GM10266 (cell line): ENCODE data around the gene FGF12.
"Not testable (repeated sequence)": the region's sequence is repeated elsewhere in the genome, so short reads cannot be mapped to it uniquely, and the experiment has no call there.

Experiments
- DNase-seq: peaks from one replicate; pipeline ENCODE4 v3.0.0; 2012; ENCODE audit errors: extremely low spot score
- TF ChIP-seq, protein P1 (sequence below): IDR thresholded peaks from 2 replicates; pipeline ENCODE4 v1.5.1; 2012; ENCODE audit warnings: mild to moderate bottlenecking, low read depth; ENCODE audit not compliant: control insufficient read depth, insufficient read depth; ENCODE audit errors: missing control alignments

The FGF12 gene

DNA sequence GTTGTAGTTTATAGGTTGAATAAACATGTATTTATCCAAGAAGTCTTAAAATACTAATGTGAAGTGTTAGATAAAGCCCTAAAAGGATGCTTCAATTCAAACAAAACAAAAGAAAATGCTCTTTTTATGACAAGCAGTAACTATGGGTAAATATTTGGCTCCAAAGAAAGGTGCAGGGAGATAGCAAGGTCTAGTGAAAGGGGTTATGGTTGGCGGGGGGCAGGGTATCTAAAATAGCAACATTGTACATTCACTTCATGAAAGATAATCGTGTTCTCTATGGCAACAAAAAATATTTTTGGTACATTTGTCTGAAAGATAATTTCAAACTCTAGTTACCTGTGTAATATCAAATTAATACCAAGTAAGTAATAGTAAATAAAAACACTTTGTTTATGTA is 149.5 kb downstream of the FGF12 start:
- TF ChIP-seq, protein P1, sequence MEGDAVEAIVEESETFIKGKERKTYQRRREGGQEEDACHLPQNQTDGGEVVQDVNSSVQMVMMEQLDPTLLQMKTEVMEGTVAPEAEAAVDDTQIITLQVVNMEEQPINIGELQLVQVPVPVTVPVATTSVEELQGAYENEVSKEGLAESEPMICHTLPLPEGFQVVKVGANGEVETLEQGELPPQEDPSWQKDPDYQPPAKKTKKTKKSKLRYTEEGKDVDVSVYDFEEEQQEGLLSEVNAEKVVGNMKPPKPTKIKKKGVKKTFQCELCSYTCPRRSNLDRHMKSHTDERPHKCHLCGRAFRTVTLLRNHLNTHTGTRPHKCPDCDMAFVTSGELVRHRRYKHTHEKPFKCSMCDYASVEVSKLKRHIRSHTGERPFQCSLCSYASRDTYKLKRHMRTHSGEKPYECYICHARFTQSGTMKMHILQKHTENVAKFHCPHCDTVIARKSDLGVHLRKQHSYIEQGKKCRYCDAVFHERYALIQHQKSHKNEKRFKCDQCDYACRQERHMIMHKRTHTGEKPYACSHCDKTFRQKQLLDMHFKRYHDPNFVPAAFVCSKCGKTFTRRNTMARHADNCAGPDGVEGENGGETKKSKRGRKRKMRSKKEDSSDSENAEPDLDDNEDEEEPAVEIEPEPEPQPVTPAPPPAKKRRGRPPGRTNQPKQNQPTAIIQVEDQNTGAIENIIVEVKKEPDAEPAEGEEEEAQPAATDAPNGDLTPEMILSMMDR, result no peak
- DNase-seq, result no peak

DNA sequence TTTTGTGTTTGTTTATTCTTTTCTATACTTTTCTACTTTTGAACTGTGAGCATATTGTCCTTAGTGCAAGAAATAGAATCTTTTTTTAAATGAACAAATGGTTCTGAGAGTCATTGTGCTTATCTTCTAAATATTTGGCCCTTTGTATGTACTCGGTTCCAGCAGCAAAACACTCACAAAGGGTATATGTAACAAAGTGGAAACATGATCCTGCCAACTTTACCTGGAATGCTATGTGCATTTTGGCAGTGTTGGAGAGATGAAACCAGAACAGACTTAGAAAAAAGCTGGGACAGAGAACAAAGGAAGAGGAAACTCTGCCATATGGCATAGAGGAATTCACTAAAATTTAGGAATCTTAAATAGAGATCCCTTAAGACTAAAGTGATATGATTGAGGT is 150.1 kb downstream of the FGF12 start:
- TF ChIP-seq, protein P1, result no peak
- no peak for DNase-seq

DNA sequence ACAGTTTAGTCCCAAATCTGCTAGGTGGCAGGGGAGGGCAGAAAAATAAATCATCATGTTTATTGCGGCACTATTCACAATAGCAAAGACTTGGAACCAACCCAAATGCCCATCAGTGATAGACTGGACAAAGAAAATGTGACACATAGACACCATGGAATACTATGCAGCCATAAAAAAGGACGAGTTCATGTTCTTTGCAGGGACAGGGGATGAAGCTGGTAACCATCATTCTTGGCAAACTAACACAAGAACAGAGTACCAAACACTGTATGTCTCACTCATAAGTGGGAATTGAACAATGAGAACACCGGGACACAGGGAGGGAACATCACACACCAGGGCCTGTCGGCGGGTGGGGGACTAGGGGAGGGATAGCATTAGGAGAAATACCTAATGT is 150.6 kb downstream of the FGF12 start:
- not testable (repeated sequence) for DNase-seq

DNA sequence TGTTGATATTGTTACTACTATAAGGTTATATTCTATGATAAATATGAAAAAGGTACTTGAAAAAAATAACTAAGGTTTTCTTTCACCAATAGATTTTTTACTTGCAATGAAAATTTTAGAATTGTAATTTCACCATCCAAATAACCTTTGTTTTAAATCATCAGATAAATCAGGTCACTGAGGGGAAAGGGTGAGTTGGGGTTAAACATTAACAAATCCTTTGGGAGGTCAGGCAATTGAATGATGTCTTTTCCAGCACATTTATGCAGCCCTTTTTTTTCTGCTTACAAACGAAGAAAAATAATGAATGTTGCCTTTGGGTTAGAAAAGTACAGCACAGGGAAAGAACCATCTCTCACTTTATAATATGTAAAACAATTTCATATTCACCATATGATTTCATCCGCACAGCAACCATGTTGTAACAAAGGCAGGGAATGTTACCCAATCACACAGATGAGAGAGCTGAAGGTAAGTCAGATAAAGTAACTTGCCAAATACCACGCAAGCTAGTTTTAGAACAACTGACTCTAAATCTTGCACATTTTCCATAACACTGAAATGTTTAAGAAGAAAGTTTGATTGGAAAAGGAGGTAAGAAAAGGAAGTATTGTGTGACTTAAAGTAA is 151.3 kb downstream of the FGF12 start:
- DNase-seq, result no peak

DNA sequence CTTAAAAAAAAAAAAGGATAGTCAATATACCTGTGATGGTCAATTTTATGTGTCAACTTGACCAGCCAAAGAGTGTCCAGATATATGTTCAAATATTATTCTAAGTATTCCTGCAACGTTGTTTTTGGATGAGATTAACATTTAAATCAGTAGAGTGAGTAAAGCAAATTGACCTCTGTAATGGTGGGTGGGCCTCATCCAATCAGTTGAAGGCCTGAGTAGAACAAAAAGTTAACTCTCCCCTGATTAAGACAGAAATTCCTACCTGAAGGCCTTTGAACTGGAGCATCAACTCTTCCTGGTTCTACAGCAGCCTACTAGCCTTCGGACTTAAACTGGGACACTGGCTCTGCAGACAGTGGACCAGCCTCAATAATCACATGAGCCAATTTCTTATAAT is 154.1 kb downstream of the FGF12 start:
- TF ChIP-seq, protein P1, result no peak
- DNase-seq, result no peak

More for the DNA sequence above, 151.3 kb downstream of the FGF12 start:
- TF ChIP-seq, protein P1, result no peak

DNA sequence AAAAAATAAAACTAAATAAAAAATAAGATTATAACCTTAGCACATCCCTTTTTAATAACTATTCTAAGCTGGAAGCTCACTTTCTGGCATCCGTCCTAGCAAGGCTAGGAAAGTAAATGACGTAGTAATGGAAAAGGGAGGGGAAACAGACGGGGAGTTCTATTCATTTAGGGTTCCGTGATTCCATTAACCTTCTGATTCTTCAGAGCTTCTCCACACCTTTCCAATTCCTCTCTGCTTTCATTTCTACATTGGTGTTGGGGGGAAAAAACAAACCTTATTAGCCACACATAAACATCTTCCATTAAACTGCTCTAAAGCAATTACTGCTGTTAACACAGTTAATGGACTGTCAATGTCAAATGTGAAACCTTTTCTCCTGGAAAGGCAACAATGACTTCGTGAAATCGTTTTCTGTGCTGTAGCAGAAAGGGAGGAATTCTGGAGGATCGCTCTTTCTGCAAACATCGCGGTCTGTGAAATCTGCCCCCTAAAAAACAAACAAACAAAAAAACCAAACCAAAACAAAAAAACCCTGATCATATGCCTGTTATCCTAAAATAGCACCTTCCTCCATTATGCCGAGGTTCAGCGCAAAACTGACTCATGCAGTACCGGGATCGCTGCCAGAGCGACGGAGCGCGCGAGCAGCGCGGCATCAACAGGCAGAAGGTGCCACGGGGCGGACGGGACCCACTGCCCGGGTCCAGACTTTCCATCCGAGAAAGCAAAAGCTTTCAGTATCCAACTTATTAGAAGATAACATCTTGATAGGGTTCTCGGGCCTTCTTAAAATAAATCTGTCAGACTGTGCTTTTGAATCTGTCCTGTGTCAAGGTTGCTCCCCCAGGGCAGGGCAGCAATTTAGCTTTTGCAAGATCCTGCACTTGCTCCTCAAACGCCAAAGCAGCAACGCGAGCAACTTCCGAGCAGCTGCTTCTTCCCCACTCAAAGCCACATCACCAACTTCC is 156.2 kb downstream of the FGF12 start:
- DNase-seq, result no peak
- TF ChIP-seq, protein P1, result no peak

DNA sequence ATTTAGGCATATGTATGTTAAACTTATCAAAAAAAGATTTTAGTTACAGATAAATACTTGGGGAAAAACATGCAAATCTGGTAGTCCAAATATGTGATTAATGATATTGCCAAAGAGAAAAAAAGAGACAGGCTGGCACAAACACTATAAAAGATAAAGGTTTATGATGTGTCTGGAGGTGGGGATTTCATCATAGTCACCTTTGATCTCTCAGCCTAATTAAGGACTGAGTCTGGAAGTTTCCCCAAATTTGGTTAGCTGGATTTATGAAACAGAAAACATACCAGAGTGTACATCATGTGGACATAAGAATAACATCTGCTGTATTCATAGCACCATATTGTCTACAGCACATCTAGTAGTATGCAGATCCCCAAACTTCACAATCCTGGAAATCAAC is 157.0 kb downstream of the FGF12 start:
- TF ChIP-seq, protein P1, result no peak
- no peak for DNase-seq
